NCI-H1092 (cell line): ENCODE results near the gene RASD1.
"Not testable (repeated sequence)": the region's sequence is repeated elsewhere in the genome, so short reads cannot be mapped to it uniquely, and the experiment has no call there.

ENCODE experiments used
- DNase-seq: peaks from one replicate; lab custom pipeline; 2025; lab: John Stamatoyannopoulos, UW

The RASD1 gene

DNA sequence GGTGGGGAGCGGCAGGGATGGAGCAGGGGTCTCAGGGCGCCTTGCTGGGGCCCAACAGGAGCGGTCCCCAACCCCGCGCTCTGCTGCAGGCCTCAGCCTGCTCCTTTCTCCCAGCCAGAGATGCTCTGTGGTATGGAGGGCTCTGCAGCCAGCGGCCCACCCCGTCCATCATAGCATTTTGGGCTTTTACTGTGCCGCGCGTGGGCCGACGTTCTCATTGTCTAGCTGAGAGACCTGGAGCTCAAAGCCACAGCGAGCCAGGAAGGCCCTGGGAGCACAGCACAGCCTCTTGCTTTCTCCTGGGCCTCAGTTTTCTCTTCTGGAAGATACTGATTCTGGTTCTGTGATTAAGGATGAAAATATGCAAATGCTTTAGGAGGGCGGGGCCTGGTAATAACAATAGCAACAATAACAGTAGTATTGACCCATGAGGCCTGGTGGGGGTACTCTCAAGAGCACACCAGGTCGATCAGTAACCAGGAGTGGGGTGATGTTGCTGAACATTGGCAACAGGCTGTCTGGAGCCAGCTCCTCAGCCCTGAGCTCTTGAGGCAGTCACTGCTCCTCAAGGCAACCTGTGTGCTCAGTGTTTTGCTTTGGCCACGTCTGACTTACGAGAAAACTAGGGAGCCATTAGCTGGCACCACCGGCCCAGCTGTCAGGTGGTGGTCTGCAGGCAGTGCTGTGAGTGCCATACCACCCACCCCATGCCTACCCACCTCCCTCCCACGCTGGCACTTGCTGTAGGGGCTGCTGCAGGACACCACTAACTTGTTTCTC, 1.1 kb upstream of the RASD1 start:
- no peak for DNase-seq

GRCh38 chr17:17495536-17496188, 533 bp downstream of the RASD1 start:
- DNase-seq: no peak

DNA sequence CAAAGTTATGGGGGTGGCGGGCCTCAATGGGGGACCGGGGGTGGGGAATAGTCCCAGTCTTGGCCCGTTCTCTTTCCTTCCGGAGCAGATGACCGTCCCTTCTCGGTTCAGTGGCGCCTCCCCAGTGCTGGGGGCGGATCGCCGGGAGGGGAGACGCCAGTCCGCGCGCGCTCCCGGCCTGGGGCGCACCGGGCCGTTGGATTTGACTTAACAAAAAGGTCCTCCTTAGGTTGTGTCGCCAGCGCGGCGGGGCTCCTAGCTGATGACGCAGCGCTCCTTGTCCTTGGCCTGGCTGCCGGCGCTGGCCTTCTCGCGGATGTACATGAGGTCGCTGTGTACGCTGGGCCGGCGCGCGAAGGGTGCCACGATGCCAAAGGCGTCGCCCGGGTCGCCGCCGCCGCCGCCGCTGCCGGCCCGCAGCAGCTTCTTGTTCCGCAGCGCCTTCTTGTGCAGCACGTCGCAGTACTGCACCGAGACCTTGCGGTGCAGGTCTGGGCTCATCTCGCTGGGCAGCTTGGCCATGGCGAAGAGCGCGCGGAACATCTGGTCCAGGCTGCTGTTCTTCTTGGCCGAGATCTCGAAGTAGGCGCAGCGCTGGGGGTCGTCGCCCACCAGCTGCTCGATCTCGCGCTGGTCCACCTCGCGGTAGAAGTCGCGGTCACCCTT, 1.2 kb downstream of the RASD1 start:
- DNase-seq: no peak

DNA sequence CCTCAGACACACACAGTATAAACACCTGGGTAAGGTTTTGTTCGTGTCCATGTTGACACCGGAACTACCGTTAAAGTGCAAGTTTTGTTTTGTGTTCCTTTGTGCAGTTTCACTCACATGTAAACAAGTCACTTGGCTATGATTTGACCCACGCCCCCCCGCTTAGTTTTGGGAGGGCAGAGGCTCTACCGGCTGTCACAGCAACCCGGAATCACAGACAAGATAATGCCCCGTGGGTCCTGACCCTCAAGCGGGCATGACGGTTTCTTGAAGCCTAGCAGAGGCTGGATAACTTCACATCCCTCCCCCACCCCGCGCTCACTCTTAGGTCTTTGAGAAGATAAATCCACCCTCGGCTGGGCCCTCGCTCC, 1.7 kb downstream of the RASD1 start:
- DNase-seq: no peak

- DNase-seq: no peak
Measured at GRCh38 chr17:17493986-17494466, 2.2 kb downstream of the RASD1 start.

DNA sequence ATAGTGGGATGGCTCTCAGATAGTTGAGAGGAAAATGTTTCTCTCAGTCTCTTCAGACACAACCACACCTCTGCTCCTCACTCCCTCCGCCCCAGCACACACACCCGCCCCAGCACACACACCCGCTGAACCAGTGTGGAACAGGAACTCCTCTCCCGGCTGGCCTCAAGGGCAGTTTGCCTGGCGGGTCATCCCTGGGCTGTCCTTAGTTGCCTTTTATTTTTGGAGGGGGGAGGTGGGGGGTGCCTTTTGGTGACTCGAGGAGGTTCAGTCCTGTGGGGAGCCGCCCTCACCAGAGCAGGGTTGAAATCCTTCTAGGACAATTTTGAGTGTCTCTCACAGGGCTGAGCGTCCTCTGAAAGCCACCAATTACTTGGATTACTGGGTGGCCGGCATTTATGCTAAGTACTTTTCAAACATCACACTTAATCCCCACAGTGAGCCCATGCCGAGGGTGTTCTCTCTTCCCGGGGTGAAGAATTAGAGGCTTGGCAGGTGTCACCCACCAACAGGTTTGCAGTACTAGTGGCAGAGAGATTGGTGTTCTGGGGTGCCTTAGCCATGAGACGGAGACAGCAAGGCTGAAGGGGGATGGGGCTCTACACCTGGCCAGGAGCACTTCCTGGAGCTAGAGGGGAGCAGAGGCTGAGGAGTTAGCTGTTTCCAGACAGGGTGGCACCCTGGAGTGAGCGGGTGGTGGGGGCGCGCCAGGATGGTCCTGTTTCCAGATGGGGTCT, 2.8 kb downstream of the RASD1 start:
- no peak for DNase-seq

DNA sequence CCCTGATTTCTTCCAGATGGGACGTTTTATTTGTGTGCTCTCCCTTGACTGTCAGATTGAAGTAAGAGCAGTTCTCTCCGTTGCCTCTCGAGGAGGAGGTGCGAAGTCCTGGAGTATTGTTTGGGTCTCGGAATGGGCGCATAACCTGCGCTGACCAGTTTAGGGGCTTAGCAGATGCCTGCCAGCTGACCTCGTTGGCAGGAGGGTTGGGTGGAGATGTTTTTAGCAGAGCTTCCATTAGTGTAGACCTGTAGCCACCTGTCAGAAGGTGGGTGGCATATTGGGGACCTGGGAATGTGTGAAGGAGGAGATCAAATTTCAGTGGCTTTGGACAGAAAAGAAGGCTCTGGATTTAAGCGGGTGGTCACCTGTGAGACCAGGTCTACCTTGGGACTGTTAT, 3.6 kb downstream of the RASD1 start:
- DNase-seq: no peak

DNA sequence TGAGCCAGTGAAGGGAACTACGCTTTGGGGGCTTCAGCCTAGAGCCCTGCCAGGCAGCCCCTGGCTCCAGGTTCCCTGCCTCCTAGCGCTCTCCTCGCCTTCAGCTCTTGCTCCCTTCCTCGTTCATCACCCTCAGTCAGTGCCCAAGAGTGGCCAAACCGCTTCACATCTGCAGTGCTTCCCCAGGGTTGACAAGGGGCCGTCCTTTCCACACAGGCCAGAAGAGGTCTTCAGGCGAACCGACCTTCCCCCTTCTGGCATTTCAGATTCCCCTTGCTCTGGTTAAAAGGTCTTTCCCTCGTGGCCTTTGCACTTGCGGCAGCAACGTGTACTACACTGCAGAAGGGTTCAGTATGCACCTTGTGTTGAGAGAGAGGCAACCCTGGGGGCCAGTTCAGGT, 4.1 kb downstream of the RASD1 start:
- DNase-seq: no peak

GRCh38 chr17:17491546-17491988, 4.6 kb downstream of the RASD1 start:
- DNase-seq: no peak

DNA sequence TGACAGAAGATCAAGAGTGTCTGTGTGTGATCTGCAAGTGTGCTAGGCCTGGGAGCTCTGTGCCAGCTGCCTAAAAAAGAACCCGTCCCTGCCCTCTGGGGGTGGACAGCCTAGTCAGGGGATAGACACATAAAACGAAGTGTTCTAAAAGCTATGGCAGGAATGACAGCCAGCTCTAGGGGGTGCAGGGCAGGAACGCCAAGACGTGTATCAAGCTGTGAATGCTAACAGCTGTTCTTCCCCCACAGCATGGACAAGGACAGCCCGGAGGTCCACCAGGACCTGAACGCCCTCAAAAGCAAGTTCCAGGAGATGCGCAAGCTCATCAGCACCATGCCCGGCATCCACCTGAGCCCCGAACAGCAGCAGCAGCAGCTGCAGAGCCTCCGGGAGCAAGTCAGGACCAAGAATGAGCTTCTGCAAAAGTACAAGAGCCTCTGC, 5.1 kb downstream of the RASD1 start:
- DNase-seq: no peak

DNA sequence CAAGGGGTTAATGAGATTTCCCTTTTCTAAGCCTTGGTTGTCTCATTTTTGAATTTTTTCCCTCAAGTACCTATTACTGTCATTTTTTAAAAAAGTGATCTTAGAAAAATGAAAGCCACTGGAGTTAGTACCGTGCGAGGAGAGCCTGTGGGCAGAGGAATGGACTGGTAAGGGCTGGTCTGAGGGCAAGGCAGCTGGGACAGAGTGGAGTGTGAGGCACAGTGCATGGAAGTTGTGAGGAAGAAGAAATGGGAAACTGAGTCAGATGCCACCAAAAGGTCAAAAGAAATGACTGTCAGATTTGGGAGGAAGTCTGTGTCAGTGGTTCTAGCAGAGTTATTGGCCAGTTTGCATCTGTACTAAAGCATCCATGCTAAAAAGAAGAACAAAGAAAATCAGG, 8.2 kb downstream of the RASD1 start:
- no peak for DNase-seq

DNA sequence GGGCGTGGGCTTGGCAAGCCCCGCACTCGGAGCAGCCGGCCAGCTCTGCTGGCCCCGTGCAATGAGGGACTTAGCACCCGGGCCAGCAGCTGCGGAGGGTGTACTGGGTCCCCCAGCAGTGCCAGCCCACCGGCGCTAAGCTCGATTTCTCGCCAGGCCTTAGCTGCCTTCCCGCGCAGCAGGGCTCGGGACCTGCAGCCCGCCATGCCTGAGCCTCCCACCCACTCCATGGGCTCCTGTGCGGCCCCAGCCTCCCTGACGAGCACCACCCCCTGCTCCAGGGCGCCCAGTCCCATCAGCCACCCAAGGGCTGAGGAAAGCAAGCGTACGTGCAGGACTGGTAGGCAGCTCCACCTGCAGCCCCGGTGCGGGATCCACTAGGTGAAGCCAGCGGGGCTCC, 9.8 kb downstream of the RASD1 start:
- DNase-seq: not testable (repeated sequence)

DNA sequence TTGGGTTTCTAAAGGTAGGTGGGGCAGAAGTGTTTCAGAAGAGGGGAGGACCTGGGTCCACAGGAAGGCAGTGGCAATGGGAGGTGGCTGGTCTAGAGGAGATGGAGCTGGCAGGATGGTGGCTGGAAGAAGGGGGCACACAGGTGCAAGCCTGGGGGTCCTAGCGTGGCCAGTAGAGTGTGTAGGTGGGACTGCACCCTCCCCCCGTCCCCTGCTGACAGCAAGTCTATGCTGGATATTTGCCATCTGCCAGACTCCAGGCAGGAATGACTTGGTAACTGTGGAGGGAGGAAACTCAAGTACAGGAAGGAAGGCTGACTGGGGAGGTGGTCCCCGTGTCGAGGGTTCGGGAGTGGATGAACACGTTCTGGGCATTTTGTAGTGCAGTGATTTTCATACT, 10.8 kb downstream of the RASD1 start:
- DNase-seq: no peak

- DNase-seq: no peak
Measured at GRCh38 chr17:17484451-17484899, 11.7 kb downstream of the RASD1 start.

- no peak for DNase-seq
Measured at GRCh38 chr17:17481860-17482259, 14.3 kb downstream of the RASD1 start.

GRCh38 chr17:17480593-17481148, 15.5 kb downstream of the RASD1 start:
- no peak for DNase-seq

DNA sequence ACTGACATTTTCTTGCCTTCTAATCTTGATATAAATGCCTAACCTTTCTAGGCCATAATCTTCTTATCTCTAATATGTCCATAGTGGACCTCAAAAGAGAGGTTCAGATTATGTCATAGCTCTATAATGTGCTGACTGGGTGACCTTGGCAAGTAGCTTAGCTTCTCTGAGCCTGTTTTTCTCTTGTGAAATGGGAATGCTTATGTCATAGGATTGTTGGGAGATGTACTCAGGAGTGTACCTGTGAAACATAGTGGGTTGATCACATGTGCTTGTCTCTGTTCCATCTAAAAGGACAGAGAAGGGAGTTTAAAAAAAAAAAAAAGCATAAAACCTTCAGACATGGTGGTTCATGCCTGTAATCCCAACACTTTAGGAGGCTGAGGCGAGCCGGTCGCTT, 17.0 kb downstream of the RASD1 start:
- DNase-seq: no peak

DNA sequence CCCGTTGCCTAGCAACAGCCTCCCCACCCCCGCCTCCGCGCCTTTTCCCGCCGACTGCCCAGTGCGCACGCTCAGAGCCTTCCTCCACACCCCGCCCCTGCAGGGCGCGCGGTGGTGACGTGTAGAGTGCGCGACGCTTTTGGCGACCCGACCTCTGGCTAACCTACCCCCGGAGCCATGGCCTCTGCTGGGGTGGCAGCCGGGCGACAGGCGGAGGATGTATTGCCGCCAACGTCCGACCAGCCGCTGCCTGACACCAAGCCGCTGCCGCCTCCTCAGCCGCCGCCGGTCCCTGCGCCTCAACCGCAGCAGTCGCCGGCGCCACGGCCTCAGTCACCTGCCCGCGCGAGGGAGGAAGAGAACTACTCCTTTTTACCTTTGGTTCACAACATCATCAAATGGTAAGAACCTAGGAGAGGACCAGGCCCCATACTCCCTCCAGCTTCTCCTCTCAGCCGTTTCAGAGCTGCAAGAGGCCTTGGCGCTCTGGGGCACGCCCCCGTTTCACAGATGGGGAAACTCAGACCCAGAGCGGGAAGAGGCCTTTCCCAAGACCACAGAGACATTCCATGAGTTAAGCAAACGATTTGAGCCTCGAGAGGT, 19.2 kb downstream of the RASD1 start, which contains the start of gene MED9:
TSS of gene MED9 (plus strand) at position 136 of the 603 bp plus-strand sequence. CDS start at position 178, 42 bp downstream.
- peak; percentile 84 for DNase-seq

GRCh38 chr17:17474341-17474740, 21.9 kb downstream of the RASD1 start:
- no peak for DNase-seq

GRCh38 chr17:17472333-17472920, 23.8 kb downstream of the RASD1 start:
- DNase-seq: no peak

DNA sequence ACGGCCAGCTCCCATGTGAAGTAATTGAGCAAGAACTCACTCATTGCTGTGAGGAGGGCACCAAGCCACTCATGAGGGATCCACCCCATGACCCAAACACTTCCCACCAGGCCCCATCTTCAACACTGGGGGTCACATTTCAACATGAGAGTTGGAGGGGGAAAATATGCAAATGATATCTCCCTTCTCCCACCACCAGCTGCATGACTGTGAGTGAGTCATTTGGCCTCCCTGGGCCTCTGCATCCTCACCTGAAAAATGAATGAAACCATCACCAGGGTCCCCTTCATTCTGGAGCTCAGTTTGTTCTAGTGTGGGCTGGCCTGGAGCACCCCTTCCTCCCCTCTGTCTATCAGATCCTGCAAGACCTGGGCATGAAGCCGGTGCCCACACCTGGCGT, 26.2 kb downstream of the RASD1 start:
- no peak for DNase-seq
